HG03175 (cell line): ENCODE data around the gene SLC26A9.

Experiments
- ATAC-seq: cut with Tn5 transposase; IDR thresholded peaks from one replicate; pipeline ENCODE4 v1.9.1; 2021; ENCODE audit warnings: mild to moderate bottlenecking, moderate library complexity; ENCODE audit not compliant: unreplicated experiment

Gene SLC26A9

GRCh38 chr1:205928317-205928716 lies 14.9 kb downstream of the SLC26A9 start:
- no peak for ATAC-seq

GRCh38 chr1:205927676-205928075 lies 15.6 kb downstream of the SLC26A9 start:
- no peak for ATAC-seq

- no peak for ATAC-seq
Observed at GRCh38 chr1:205927247-205927646, 16.0 kb downstream of the SLC26A9 start.

- ATAC-seq, result no peak
Observed at GRCh38 chr1:205926636-205927035, 16.6 kb downstream of the SLC26A9 start.

- no peak for ATAC-seq
Observed at GRCh38 chr1:205926213-205926612, 17.0 kb downstream of the SLC26A9 start.

GRCh38 chr1:205925736-205926135 lies 17.5 kb downstream of the SLC26A9 start:
- ATAC-seq, result no peak

GRCh38 chr1:205924460-205924790 lies 18.8 kb downstream of the SLC26A9 start:
- no peak for ATAC-seq

GRCh38 chr1:205923651-205924459 lies 19.4 kb downstream of the SLC26A9 start:
- no peak for ATAC-seq

GRCh38 chr1:205922806-205923205 lies 20.4 kb downstream of the SLC26A9 start:
- no peak for ATAC-seq

GRCh38 chr1:205922314-205922713 lies 20.9 kb downstream of the SLC26A9 start:
- ATAC-seq, result no peak

- no peak for ATAC-seq
Observed at GRCh38 chr1:205921570-205921909, 21.7 kb downstream of the SLC26A9 start.

- ATAC-seq, result no peak
Observed at GRCh38 chr1:205920861-205921569, 22.2 kb downstream of the SLC26A9 start.

GRCh38 chr1:205920159-205920558 lies 23.1 kb downstream of the SLC26A9 start:
- ATAC-seq, result no peak

GRCh38 chr1:205918955-205919746 lies 24.1 kb downstream of the SLC26A9 start:
- ATAC-seq, result peak; percentile 61

- ATAC-seq, result no peak
Observed at GRCh38 chr1:205917466-205918238, 25.6 kb downstream of the SLC26A9 start.

- no peak for ATAC-seq
Observed at GRCh38 chr1:205916541-205916940, 26.7 kb downstream of the SLC26A9 start.

- no peak for ATAC-seq
Observed at GRCh38 chr1:205915354-205915990, 27.8 kb downstream of the SLC26A9 start.

- no peak for ATAC-seq
Observed at GRCh38 chr1:205914730-205915129, 28.5 kb downstream of the SLC26A9 start.

GRCh38 chr1:205914155-205914507 lies 29.1 kb downstream of the SLC26A9 start:
- no peak for ATAC-seq

- ATAC-seq, result no peak
Observed at GRCh38 chr1:205913451-205914154, 29.7 kb downstream of the SLC26A9 start.
